Measurements from ENCODE around the gene LCNL1.

The LCNL1 gene

DNA sequence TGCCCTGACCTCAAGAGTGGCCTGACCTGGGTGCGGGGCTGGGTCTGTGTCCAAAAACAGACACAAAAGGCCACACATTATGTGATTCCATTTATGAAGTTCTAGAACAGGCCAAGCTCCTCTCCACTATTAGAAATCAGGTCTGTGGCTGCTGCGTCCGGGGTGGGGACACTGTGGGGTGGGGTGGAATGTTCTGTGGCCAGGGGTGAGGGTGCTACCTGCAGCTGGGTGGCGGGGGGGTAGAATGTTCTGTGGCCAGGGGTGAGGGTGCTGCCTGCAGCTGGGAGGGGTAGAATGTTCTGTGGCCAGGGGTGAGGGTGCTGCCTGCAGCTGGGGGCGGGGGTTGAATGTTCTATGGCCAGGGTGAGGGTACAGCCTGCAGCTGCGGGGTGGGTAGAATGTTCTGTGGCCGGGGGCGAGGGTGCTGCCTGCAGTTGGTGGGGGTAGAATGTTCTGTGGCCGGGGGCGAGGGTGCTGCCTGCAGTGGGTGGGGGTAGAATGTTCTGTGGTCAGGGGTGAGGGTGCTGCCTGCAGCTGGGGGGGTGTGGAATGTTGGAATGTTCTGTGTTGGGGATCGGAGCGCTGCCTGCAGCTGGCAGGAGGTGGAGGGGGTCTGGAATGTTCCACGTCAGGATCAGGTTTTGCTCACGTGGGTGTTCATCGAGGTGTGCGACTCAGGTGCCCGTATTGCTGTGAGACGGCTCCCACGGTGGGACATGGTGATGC, 22.4 kb upstream of the LCNL1 start:
- no peak for DNase-seq

DNA sequence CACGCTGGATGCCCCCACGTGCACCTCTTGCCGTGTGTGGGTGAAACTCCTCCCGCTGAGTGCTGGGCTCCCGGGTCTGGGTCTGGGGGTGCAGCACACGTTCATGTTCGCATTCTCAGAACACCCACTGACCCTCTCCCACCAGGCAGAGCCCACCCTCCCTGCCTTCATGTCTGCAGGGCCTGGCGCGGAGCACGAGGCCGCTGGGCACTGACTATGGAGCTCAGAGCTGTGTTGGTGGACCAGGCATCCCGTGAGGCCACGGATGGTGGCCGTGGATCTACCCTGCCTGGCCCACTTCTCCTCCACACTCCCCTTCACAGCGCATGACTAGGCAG, 21.9 kb upstream of the LCNL1 start:
- no peak for DNase-seq

DNA sequence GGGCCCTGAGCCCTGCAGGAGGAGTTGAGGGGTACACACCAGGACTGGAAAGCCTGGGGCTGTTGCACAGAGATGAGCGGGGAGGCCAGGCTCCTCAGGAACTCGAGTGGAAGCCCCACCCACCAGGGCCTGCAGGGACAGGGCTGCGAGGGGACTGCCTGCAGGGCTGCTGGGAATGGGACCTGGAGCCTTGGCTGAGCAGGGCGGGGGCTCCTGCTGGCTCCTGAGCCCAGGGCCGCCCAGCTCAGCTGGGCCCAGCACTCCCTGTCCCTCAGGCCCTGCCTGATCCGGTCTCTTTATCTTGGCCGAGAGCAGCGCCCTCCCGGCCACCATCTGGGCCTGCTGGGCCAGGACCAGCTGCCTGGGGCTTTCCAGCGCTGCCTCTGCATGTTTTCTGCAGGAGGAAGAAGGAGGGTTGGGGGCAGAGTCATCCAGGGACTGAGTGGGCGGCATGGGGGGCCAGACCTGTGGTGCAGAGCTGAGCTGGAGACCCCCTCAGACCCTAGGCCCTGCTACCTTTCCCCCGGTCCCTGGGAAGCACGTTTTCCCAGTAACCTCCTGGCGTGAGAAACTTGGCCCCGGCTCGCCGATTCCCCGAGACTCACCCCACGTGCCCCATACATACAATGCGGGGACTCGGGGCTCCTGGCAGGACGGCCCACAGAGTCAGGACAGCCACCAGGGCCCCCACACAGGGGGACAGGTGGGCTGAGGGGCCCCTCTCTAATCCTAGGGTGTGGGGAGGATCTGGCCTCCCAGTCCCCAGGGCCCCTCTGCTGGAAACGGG, 21.3 kb upstream of the LCNL1 start:
- DNase-seq: no peak

DNA sequence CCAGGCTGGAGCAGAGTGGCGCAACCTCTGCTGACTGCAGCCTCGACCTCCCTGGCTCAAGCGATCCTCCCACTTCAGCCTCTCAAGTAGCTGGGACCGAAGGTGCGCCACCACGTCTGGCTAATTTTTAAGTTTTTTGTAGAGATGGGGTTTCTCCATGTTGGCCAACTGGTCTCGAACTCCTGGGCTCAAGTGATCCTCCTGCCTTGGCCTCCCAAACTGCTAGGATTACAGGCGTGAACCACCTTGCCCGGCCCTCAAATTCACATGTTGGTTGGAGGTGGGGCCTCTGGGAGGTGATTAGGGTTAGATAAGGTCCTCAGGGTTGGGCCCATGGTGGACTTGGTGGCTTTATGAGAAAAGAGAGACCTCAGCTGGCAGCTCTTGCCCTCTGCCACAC, 20.6 kb upstream of the LCNL1 start:
- DNase-seq: no peak

DNA sequence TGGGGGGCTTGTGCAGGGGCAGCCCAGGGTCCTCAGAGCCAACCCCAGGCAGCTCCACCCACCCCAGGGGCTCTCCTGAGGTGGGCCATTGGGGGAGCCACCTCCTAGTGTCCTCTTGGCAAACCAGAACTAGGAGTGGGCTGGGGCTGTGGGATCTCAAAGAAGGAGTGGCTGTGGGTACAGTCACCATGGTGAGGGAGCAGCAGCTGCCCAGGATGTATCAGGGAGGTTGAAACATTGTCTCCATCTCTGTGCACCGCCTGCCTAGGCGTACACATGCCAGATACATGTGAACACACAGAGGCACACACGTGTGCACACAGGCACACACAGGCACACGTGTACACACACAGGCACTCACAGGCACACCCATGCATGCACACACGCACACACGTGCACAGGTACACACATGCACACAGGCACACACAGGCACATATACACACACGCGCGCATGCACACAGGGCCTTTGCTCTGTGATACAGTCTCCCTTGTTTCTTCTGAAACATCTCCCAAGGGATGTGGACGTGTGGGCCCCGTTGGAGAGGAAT, 20.0 kb upstream of the LCNL1 start:
- DNase-seq: no peak

DNA sequence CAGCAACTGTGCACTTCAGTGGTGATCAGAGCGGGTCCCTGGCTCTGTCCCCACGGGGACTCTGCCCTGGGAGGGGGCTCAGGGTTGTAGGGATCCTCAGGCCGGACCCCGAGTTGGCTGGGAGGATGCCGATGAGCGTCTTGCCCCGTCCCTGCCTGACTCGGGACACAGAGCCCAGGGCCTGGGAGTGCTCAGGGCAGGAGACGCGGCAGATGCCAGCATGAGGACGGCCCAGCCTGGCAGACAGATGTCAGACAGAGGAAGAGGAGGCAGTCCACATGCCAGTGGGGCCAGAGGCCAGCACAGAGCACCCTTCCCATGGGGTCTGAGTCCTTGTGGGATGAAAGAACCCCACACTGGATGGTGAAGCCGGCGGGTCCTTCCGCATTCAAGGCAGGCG, 19.5 kb upstream of the LCNL1 start:
- no peak for DNase-seq

DNA sequence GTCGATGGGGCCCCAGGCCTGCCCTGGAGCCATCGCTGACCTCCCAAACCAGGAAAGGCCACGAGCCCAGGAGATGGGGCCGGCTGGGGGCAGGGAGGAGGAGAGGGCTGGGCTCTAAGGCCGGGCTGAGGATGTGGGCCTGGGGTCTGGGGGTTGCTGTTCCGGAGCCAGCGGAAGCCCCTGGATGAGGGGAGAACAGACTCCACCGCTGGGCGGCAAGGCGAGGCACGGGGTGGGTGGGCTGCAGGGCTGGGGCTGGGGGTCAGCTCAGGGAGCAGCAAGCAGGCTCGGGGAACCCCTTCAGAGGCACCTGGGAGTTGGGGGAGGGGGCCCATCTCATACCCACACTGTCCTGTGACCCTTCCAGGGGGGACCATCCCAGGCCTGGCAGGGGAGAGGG, 19.0 kb upstream of the LCNL1 start:
- DNase-seq: no peak

DNA sequence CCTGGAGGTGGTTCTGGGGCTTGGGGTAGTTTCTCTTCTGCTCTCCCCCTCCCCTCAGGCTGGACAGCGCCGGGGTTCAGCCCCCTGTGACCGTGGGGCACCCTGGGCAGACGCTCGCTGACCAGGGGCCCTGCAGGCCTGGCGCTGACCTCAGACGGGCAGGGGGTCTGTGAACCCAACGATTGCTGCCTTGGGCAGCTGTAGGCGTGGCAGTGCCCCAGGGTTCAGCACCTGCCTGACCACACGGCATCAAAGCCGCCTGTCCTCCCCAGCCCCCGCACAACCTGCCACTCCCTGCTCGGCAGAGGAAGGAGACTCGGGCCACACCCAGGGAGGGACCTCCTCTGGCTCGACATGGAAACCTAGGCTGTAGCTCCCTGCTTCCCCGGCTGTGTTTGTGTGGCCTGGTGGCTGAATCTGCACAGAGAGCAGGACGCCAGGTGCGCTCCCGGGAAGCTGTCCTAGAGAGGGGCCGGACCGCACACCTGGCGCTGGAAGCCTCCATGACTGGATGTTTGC, 18.6 kb upstream of the LCNL1 start:
- DNase-seq: no peak

DNA sequence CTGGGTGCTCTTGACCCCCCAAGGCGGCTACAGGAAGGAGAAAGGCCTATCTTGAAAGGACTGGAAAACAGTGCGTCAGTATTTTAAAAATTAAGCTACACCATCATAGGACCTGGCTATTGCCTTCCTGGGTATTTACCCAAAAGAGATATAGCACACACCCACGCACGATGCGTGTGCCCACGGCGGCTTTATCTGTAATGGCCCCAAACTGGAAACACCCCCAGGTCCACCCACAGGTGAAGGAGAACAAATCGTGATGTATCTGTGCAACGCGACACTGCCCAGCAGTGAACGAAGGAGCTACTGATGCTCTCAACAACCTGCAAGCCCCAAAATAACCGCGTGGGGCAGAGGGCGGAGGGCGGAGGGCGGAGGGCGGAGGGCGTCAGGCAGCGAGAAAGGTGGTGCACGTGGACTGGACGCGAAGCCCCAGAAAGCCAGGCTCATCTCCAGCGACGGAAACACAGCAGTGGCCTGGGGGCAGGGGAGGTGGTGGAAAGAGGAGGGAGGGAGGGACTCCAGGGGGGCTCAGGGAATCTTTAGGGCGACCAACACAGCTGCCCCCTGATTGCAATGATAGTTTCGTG, 17.9 kb upstream of the LCNL1 start:
- no peak for DNase-seq

DNA sequence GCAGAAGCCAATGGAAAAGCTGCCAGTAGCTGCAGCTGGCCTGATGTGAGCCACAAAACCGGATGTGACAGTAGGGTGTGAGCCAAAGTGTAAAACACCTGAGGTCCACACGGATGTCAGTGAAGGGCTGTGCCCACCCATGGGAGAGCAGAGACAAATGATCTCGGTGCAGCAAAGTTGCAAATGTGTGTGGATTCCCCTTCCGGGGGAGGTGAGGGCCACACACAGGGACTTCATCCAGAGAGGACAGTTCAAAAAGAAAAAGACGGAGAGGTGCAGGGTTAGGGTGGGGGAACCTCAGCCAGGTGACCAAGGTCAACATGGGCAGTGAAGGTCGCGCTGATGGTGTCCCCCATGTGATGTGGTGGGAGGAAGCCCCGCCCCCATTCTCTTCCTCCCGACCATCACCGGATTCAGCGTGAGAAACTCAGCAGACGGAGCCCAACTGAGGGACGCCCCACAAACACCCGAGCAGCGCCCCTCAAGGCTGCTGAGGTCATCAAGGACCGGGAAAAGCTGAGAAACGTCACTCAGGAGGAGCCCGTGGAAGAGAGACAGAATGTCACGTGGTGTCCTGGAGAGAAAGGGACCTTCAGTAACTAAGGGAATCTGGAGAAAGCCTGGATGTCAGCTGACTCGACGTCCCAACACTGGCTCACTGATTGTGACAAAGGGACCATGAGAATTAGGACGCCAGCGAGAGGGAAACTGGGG, 16.9 kb upstream of the LCNL1 start:
- DNase-seq: no peak

DNA sequence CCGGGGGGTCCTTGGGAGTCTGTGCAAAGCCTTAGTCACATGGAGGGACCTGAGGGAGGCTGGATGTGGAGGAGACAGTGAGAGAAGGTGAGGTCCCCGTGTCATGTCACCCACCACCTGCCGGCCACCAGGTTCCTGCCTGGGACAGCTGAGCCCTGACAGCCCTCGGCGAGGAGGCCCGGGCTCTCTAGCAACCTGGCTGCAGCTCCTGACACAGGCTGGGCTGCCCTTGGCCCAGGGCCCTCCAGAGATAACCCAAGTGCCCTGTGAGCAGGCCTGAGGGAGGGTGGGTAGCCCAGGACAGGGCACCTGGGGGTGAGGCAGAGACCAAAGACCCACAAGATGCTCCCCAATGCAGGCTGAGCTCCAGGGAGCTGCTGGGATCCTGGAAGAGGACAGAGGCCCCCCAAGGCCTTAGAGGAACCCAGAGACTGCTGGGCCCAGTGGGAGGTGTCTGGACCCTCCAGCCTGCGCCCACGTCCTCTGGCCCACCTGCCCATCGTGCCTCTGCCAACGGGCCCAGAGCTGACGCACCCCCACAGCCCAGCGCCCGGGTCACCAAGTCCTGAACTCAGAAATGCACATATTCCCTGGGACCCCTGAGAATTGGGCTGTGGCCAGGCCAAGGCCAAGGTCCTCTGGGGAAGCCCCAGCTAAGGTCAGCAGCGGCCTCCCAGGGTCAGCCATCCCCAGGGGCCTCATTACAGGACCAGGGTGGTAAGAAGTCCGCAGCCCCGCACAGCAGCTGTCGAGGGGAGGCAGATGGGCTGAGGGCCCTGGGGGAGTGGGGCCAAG, 14.3 kb upstream of the LCNL1 start:
- no peak for DNase-seq

DNA sequence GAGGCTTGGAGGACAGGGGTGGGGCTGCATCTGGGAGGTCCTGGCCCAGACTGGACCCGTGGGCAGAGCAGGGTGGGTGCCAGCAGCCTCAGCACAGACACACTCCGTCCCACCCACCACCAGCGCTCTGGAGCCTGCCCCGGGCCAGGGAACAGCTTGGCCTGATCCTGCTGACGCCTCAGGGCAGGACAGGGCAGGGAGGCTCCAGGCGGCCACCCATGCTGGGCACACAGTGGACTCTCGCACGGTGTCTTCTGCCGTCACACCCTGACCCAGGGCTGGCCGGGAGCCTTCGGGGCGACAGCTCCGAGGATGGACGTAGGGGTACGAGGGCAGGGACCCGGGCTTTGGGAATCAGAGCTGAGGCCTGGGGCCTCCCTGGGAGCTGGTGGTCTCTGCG, 13.6 kb upstream of the LCNL1 start:
- DNase-seq: no peak

DNA sequence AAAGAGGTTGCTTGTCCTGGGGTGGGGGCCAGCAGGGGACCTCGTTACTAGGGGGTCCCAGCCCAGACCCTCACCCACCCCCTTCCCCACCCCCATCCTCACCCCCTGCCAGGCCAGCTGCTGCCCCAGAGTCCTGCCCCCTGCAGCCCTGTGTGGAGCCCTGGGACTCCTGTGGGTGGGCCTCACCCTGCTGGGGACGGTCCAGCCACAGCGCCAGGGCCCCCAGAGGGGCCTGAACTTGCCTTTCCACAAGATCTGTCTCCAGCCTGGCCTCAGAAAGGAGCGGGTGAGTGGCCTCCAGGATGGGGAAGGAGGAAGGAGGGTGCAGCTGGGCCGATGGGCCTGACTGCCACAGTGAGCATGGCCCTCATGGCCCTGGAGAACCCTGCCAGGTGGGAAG, 13.0 kb upstream of the LCNL1 start:
- no peak for DNase-seq

DNA sequence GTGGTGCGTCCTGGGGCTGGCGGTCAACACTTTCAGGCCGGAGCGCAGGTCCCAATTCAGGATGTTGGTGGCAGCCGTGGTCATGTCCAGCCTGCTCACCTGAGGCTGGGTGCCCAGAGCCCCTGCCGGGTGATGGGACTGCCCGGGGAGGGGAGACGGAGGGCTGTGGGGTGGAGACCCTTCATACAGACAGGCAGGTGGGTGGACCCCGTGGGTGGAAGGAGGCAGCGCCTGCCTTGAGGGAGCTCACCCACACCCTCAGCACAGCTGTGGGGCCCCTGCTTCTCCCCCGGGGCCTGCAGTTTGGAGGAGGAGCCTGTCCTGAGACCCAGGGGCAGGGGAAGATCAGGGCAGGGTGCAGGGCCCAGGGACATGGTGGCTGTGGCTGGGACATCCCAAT, 12.4 kb upstream of the LCNL1 start:
- no peak for DNase-seq

DNA sequence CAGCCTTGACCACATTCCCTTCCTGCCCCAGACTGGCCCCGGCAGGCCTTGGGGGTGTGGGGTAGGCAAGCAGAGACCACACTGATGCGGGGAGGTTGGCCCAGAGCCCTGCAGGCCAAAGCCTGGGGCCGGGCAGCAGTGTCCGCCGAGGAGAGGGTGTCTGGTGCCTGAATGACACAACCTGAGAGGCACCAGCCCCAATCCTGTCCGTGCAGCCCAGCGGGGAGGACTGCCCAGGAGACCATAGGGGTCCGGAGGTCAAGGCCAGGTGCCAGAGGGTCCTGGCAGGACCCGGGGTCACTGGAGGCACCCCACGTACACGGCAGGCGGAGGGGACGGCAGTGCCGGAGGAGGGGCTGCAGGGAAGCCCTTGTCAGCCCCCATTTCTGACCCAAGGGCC, 11.0 kb upstream of the LCNL1 start:
- no peak for DNase-seq

DNA sequence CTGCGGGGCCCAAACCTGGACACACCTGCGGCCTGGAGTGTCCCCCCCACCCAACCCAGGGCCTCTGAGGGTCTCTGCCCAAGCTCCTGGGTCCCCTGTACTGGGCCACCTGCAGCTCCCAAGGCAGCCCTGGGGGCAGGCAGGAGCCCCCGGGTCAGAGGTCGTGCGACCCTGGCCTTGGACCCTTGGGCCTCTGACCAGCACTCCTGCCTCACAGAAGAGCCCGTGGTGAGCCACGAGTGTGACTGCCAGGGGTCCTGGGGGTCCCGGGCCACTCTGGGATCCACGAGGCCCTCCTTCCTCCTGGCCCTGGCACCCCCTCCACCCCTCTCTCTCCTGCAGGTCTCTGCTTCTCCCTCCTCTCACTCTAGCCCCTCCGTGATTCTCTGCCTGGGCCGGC, 10.5 kb upstream of the LCNL1 start:
- DNase-seq: no peak

DNA sequence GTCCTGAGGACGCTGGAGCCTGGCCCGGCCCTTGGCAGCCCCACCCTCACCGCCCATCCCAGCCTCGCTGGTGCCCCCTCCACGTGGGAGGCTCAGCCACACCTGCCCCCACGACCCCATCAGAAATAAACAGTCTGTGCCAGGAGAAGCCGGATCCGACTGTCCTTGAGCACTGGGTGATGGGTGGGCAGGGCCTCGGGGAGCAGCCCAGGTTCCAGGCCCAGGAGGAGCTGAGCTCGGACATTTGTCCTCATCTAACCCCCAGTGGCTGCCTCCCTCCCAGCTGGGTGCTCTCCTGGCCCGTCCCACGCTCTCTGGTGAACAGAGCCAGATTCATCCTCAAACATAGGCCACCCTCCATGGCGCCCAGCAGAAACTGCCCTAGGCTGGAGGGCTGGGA, 10.1 kb upstream of the LCNL1 start:
- DNase-seq: no peak

DNA sequence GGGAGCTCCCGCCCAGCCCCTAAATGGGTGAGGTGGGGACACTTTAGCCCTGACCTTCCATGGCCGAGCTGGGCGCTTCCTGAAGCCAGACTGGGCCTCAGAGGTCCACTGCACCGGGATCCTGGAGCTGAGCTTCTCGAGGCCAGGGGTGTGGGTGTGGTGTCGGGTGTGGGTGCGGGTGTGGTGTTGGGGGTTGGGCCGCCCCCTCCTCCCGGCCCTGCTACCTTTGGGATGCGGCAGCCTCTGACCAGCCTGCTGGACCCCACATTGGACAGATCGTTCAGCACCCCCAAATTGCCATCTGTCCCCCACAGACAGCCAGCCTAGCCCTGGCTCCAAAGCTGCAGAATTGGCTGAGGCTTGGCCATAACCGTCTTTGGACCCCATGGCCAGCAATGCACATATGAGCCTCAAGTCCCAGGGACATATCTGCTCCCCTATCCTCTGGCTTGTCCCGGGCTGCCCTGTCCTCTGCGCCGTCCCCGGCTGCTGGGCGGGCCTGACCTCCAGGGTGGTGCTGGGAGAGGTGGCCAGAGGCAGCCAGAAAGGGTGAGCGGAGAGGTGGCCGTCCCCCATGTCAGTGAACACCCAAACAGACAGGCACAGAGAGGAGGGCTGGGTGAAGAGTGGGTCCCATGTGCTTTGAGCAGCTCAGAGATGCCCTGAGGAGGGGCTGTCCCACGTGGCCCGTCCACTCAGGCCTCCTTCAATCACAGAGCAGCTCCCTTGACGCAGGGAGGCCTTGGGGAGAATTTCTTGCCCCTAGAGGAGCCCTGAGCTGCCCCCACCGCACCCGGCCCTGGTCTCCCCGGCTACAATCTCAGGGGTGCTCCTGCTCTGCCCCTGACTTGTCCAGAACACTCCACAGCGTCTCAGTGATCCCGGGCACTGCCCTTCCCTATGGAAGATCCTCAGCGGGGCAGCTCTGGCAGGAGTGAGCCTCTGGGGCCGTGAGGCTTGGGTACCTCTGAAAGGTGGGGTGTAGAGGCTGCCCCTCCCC, 8.9 kb upstream of the LCNL1 start:
- no peak for DNase-seq

DNA sequence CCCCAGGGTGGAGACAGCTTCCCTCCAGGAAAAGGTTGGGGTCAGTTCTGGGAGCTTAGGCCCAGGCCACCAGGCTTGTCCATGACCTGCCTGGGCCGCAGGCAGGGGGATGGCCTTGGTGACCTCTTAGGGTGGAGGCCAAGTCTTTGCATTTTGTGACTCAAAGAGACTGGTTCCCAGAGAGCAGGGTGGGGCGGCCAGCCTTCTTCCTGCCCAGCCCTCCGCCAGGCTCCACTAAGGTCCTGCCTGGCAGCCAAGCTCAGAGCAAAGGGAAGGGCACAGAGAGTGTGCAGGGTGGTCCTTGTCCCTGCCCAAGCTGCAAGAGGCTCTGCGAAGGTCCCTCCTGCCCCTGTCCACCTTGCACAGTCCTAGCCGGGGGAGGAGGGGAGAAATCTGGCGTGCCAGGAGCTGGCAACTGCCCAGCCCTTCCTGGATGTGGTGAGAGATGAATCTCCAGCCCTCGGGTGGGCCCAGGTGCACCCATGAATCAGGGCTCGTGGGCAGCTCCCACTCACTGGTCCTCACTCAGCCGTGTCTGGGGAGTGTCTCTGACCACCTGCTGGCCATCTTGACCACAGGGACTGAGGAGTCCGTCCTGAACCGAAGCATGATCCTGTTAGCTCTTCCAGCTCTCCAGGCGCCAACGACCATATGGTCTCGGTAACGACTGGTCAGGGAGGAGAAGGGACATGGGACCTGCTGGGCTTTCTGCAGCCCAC, 7.8 kb upstream of the LCNL1 start:
- DNase-seq: no peak

DNA sequence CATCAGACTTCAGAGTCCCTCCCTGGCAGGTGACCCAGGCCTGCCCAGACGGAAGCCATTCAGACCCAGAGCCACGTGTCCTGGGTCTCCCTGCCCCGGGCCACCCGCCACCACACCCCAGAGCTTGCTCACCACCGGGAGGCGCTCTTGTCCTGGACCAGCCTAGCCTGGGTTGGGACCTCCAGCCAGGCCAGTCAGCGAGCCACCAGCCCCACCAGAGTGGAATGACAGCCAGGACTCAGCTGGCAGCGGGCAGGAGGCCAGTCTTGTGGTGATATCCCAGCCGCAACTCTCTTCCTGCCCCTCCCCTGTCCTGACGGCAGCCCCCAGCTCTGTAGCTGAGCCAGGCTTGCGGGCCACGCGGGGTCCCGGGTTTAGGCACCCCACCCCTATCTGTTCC, 7.1 kb upstream of the LCNL1 start:
- DNase-seq: peak in 1 of 2 donors; percentile 58

Data from stimulated activated CD4-positive, alpha-beta T cell treated with anti-CD3 and anti-CD28 coated beads, Interleukin-2, amount 100 ng/mL, for 24 hours (primary cell).